ENCODE data around the gene MBIP.
A peak's percentile ranks its signal among the peaks of the same experiment; 100 is the strongest.
"Not testable (repeated sequence)": the region's sequence is repeated elsewhere in the genome, so short reads cannot be mapped to it uniquely, and the experiment has no call there.

The MBIP gene, protein sequence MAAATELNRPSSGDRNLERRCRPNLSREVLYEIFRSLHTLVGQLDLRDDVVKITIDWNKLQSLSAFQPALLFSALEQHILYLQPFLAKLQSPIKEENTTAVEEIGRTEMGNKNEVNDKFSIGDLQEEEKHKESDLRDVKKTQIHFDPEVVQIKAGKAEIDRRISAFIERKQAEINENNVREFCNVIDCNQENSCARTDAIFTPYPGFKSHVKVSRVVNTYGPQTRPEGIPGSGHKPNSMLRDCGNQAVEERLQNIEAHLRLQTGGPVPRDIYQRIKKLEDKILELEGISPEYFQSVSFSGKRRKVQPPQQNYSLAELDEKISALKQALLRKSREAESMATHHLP

DNA sequence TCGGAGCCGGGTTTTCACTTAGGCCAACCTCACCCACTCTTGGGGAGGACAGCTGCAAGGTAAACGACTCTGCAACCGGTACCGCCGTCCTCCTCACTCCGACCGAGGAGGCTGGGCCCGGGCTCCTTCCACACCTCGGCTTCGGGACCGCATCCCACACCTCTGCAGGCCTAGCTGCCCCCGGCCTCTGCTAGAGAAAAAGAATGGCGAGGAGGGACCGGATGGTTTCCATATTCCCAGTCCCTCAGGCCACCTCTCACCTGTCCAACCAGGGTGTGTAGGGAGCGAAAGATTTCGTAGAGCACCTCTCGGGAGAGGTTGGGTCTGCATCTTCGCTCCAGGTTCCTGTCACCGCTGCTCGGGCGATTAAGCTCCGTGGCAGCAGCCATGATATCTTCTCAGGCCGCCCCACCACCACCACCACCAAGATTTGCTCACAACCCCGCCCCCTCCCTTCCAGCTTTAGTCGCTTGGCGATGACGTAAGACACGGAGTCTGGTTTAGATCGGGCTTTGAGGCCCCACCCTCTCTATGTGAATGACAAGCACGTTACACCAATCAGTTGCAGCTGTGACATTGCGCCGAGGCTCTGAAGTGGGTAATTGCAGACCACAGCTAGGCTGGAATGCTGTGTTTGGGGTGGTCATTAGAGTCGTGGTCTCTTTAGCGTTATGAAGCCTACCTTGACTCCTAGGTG lies at the start of gene MBIP:
MBIP (minus strand) TSS at position 438 of the 697 bp plus-strand sequence; CDS start at position 389, 49 bp downstream.
- DNase-seq (ENCODE audit: low read depth): peak; percentile 98

DNA sequence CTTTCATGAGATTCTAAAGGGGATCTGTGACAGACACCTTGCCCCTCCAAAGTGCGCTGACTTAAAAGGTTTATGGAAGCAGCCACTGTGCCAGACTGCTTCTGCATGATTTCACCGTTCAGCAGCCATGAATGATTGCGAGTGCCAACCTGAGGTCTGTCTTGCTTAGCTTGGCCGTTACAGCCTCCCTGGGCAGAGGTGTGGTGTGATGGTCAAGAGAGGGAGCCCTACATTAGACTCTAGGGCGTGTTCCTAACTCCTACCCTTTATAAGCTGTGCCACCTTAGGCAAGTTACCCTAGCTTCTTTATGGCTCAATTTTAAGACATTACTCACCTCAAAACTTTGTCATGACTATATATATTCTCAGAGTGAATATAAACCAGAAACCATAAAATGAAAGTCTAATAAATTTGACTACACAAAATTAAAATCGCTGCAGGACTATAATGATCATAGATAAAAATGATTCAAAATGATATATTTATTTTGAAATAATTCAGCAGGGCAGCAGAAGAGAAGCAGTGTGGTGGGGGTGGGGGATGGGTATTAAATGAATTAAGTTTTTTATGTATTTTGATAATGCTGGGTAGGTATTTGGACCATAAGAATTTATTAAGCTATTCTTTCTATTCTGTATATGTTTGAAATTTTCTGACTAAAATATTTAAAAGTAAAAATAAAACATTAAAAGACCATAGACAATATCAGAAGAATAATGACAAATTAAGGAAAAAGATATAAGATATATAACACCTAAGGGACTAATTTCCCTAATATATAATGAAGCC lies 47.7 kb upstream of the MBIP start:
- no peak for DNase-seq (ENCODE audit: low read depth)

DNA sequence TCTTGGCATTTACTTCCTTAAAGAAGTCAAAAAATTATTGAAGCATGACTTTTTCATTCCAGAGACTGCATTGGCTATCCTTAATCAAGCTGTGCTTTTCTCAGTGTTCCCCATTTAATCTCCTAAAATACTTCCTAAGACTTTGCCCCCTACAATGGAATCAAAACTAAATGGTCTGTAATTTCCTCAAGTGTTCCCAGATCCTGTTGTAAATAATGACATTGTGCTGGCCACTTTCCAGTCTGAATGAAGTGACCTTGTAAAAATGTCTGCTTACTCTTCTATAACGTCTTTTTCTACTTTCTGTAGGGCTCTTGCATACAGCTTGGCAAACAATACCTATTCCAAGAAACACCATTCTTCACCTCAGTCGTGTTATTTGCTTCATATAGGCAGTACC lies 45.3 kb upstream of the MBIP start:
- DNase-seq (ENCODE audit: low read depth): no peak

DNA sequence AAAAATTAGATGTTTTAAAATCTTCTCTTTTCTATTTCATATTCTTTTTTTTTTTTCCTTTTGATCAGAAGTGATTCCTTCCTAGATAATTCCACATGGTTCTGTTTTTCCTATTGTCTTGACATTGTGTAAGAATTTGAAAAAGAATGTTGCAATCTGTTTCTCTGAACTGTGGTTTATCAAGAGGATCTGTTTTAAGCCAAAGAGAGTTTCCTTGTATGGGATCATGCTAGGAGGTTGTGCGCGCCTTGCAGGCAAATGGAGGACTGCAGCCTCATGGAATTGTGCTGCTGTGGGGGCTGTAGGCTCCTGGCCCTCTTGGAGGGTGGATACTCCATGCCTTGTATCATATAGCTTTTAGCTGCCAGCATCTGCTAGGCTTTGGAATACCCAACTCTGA lies 43.3 kb upstream of the MBIP start:
- no peak for DNase-seq (ENCODE audit: low read depth)

DNA sequence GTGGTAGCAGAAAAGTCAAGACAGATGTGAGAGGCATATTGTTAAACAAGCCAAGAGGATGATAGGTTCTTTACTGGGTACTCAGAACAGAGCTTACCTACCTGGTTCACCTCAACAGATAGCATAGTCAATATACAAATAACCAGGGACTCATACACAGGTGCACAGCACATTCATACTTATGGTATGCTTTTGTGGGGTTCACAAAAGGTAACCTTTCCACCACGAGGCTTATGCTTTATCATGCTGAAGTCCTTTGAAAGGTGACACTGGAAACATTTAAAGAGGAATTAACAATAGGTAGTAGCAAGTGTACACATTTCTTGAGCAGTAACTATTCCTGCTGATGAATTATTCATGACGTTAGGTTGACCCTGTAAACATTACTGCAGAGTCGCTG lies 42.2 kb upstream of the MBIP start:
- no peak for DNase-seq (ENCODE audit: low read depth)

DNA sequence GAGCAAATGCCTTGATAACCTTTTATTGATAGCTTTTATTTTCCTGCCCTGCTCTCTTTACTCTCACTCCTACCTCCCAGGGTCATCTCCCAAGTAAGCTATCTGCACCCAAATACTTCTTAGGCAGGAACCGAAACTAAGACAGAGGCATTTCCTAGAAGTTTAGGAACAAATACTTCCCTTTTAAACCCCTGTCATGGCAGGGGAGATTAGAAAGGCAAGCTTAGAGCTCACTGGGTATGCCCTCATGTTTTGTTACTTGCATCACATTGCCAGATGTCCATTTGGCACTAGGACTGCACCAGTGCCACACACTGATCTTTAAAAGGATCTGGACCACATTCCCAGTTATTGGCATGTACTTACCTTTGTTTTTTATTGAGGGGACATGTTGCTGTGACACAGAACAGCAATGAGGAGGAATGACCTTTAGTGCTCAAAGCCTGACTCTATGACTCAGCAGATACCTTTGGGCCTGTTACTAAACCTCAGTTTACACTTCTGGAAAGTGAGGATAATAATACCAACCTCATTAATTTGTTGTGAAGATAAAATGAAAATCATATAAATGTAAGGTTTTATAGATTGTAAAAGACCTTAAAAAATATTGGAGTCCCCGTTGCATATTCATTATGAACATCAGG lies 40.9 kb upstream of the MBIP start:
- DNase-seq (ENCODE audit: low read depth): no peak

DNA sequence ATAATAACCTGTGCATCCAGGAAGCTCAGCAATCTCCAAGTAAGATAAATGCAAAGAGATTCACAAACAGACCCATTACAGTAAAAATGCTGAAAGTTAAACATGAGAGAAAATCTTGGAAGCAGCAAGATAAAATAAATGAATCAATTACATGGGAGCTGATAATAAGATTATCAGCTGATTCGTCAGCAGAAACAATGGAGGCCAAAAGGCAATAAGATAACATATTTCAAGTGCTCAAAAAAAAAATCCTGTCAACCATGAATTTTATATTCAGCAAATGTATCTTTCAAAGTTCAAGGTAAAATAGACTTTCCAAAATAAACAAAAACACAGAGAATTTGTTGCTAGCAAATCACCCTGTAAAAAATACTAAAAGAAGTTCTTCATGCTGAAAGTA lies 36.4 kb upstream of the MBIP start:
- DNase-seq (ENCODE audit: low read depth): no peak

DNA sequence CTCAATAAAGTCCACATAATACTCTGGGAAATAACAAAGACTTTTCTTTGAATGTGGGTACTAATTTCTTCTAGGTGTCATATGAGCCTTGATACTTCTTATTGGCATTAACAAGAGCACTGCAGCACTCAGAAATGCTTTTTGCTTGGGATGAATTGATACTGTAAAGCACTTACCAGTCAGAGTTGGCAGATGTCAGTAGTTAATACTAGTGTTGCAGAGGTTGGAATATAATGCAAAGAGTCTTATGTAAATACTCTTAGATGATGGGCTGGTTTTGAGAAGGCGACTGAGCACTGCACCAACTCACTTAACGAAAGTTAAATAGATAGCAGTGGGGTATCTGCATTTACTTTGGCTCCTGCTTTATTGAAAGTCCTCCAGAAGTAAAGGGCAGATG lies 25.6 kb upstream of the MBIP start:
- no peak for DNase-seq (ENCODE audit: low read depth)

DNA sequence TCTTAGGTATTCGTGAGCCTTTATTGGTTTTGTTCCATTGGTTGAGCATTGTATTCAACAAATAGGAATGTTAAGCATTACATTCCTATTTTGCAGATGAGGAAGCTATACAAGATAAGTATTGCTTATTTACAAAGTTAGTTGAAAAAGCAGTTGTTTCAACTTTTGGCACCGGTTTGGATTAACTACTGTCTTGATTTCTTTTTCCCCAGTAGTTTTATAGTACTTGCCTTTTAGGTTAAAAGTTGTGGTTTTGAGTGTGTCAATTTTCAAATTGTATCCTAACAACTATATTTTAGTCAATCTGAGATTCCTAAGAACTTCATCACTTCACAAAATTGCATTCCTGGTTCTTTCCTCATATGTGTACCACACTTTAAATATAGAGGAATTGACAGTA lies 23.8 kb upstream of the MBIP start:
- DNase-seq (ENCODE audit: low read depth): no peak

DNA sequence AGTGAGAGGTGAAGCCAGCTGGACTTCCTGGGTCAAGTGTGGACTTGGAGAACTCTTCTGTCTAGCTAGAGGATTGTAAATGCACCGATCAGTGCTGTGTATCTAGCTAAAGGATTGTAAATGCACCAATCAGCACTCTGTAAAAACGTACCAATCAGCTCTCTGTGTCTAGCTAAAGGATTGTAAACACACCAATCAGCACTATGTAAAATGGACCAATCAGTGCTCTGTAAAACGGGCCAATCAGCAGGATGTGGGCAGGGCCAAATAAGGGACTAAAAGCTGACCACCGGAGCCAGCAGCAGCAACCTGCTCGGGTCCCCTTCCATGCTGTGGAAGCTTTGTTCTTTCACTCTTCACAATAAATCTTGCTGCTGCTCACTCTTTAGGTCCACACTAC lies 21.4 kb upstream of the MBIP start:
- not testable (repeated sequence) for DNase-seq (ENCODE audit: low read depth)

DNA sequence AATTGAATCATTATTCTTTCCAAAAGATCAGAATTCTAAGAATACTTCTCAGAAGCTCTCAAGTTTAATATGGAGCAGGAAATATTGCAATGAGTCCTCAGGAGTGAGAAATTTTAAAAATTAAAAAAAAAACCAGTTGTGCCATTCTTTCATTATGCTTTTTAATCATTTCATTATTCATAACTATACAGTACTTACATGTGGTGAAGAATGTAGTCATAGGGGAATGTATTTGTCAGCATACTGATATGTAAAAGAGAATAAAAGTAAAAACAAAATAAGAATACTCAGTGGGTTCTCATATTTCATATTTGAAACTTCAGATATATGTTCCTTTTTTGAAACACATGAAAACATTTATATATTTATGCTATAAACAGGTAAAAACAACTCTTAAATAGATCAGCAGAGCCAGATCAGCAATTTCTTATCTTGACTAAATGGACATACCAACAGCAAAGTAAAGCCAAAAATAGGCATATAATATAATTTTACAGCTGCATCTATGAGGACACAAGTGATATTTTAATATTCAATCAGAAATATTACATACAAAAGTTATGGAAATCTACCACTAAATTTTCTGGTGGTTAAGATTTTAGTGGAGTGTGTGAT lies 19.9 kb upstream of the MBIP start:
- DNase-seq (ENCODE audit: low read depth): no peak

DNA sequence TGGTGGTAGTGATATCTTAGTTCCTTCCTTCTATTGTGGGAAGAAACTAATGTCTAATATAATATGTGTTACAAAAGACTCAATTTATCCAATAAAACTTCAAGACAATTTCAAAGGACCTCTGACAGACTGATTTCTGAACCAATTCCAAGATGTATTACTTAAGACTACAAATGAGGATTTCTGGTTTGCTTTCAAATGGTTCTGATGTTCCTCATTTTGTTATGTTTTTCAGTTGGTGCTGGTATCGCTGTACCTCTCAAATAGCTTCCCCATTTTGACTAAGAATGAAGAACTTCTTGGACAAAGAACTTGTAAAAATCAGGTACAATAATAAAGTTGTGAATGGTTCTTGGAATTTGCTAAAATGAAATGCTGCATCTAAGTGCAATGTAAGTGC lies 19.4 kb upstream of the MBIP start:
- DNase-seq (ENCODE audit: low read depth): no peak

DNA sequence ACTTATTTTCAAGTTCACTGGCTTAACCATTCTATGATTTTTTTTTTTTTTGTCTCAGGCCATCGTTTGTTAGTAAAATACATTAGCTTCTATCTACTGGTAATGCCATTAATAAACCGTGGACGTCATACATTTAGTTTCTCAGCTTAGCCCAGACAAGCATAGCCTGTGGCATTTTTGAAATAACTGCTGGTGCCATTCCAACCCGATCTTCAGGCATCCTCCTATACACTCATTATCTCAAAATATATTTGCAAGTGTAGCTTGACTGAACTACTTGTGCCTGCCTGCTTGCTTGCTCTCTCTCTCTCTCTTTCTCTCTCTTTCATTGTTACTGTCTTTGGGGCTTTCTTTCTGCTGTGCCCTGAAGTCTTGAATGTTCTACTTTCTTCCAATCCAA lies 12.7 kb upstream of the MBIP start:
- no peak for DNase-seq (ENCODE audit: low read depth)

DNA sequence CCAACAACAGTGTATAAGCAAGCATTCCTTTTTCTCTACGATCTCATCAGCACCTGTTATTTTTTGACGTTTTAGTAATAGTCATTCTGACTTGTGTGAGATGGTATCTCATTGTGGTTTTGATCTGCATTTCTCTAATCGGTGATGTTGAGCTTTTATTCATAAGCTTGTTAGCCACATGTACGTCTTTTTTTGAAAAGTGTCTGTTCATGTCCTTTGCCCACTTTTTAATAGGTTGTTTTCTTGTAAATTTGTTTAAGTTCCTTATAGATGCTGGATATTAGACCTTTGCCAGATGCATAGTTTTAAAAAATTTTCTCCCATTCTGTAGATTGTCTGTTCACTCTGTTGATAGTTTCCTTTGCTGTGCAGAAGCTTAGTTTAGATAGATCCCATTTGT lies 7.1 kb upstream of the MBIP start:
- not testable (repeated sequence) for DNase-seq (ENCODE audit: low read depth)

DNA sequence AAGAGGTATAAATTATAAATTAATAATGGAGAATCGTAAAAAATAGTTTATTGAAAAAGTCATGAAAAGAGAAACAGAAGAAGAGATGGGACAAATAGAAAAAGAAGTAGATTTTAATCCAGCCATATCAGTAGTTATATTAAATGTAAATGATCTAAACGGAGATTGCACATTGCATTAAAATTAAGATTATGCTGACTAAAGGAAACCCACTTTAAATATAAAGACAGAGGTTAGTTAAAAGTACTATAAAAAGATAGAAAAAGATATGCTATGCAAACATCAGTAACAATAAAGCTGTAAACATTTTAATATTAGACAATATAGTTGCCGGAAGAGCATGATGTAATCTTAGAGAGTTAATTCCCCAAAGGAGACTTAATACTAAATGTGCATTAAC lies 5.4 kb upstream of the MBIP start:
- no peak for DNase-seq (ENCODE audit: low read depth)

DNA sequence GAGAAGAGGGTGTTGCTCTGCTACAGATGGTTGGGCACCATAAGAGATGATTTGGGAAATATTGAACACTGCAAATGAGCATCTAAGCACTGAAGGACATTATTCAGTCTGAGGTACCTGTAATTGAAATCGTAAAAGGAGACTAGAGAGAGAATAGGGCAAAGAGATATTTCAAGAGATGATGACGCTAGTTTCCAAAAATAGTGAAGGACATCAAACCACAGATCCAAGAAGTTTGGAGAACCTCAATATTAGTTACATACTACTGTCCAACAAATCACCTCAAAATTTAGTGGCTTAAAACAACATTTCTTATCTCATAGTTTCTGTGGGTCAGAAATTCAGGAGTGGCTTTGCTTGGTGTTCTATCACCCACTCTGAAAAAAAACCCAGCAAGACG lies 4.5 kb upstream of the MBIP start:
- no peak for DNase-seq (ENCODE audit: low read depth)

DNA sequence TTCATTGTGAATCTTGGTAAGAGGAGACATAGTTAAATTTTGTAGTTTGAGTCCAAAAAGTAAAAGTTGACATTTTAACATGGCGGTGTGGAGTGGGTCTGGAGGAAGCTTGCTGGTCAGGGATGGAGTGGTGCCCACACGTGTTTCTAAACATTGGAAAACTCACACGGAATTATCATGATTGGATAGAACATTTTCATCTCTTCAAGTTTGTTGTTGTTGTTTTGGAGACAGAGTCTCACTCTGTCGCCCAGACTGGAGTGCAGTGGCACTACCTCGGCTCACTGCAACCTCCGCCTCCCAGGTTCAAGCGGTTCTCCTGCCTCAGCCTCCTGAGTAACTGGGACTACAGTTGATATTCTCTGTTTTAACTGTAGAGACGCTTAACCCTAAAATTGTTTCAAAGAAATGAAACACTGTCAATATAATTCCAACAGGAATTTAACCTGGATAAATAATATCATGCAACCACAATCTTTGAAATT lies 502 bp upstream of the MBIP start:
- no peak for DNase-seq (ENCODE audit: low read depth)

DNA sequence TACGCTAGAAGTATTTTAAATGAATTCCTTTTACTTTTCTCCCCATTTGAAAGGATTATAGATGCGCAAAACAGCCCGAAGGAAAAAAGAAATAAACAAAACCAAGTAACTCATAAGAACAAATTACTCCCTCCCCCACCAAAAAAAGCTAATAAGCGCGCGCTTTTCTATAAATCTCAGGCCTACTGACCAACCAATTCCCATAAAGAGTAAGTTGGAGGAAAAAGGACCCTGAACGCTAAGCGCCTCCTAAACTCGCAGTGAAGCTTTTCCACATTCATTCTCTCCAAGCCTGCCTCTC lies 588 bp downstream of the MBIP start:
- no peak for DNase-seq (ENCODE audit: low read depth)

DNA sequence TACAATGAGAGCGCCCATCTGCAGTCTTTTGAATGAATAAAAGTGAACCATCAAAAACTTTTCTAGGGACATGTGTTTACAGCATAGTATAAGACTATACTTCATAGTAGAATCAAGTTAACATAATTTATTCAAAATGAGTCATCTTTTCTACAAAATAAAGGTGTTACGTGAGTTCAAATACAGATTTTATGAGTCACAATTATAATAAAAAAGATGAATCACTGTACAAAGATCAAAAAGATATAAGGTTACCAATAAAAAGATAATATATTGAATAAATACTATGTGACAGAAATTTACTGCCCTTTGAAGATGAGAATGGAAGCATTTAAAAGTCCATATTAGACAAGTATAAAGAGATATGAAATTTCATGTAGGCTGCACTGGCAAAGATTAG lies 2.8 kb downstream of the MBIP start:
- peak; percentile 76 for DNase-seq (ENCODE audit: low read depth)

DNA sequence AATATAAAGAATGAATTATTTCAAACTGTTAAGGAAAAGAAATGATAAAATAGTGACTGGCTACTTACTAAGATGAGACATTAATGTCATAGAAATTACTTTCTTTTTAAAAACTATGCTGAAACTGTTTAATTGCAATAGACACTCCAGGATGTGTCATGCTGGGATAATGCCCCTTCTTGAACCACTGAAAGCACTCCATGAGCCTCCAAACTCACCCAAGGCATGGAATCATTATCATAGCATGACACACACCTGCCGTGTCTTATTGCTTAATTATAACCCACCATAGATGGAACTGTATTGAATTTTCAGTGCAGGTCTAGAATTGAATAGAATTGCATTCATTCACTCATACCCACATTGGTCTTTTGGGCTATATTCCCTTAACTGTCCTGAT lies 4.3 kb downstream of the MBIP start:
- DNase-seq (ENCODE audit: low read depth): no peak

DNA sequence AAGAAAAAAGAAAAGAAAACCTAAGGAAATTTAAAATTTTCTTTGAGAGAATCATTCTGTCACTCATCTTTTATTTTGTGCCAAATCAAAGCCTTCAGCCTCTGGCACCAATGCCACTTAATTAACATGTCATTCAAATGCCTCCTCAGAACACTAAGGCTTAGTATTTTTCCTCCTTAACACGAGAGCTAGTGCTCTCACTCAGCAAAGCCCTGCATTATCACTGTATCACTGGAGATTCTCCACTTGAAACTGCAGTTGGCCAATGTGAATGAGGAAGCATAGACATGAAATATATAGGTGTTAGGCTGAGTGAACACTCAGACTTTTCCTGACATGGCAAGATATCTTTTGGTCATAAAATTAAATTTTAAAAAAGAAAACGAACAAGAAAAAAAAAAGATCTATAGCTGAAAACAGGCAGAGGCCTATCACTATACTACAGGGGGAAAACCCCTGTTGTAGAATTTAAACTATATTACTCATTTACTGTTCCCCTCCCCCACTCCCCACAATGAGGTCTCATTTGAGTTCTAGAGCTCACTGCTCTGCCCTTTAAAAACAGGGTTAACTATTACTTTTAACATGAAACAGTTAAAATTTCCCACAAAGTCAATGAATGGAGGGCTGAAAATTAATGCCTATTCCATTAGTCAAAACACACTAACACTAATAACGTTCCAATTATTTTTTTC lies 5.1 kb downstream of the MBIP start:
- DNase-seq (ENCODE audit: low read depth): no peak

DNA sequence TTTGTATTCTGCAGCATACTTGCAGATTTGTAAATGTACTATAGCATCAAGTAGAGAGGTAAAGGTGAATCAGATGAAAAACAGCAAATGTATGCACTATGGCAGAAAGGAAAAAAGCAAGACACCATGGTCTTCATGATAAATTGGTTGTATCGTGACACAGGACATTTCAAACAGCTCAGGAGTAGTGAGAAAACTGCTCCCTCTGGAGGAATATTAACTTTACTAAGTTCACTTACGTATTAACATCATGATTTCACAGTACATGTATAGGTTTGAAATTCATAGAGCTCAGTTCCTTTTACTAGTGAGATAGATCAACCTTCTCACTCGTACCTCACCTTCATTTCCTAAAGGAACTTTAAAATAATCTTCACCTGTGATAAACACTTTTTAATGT lies 6.5 kb downstream of the MBIP start:
- no peak for DNase-seq (ENCODE audit: low read depth)
